Upper lobe of left lung (tissue), 6 donors: Measurements from ENCODE around the gene AOC1. TPM values are rescaled to one million over a fixed set of nuclear protein-coding genes. Genes with fewer than 3 reads are reported as not detected.

Experiments used
- ATAC-seq, 2 donors: fragments of 200-7000 bp; cut with Tn5 transposase; one replicate each; pipeline ENCODE4 v1.9.1; 2022; ENCODE audit warnings: mild to moderate bottlenecking in 2 of 2, moderate library complexity in 2 of 2; ENCODE audit not compliant: low FRiP score in 2 of 2
- DNase-seq, 2 donors: peaks; one replicate each; pipeline ENCODE4 v3.0.0-alpha.2; 2019 to 2020
- H3K27ac ChIP-seq, 4 donors: fragments of 200-600 bp; sonication (generic); one replicate each; pipeline ENCODE4 v1.5.1; 2016 to 2019
- H3K27me3 ChIP-seq, 4 donors: fragments of 200-600 bp; sonication (generic); one replicate each; pipeline ENCODE4 v1.5.1; 2017 to 2019
- H3K36me3 ChIP-seq, 4 donors: fragments of 200-600 bp; sonication (generic); one replicate each; pipeline ENCODE4 v1.5.1; 2016 to 2019
- H3K4me1 ChIP-seq, 4 donors: fragments of 200-600 bp; sonication (generic); one replicate each; pipeline ENCODE4 v1.5.1; 2018 to 2019
- H3K4me3 ChIP-seq, 4 donors: fragments of 200-600 bp; sonication (generic); one replicate each; pipeline ENCODE4 v1.5.1; 2017 to 2019; ENCODE audit warnings: mild to moderate bottlenecking in 2 of 4, moderate library complexity in 1 of 4
- H3K9me3 ChIP-seq, 4 donors: fragments of 200-600 bp; sonication (generic); one replicate each; pipeline ENCODE4 v1.5.1; 2018 to 2019
- EP300 ChIP-seq, 4 donors: sonication (generic); formaldehyde crosslinking; IDR thresholded peaks; one replicate each; pipeline ENCODE4 v1.5.1; 2017; ENCODE audit warnings: antibody characterized with exemption in 4 of 4, control low read depth in 2 of 4
- POLR2A ChIP-seq, 4 donors: fragments of 450-650 bp; IDR thresholded peaks; one replicate each; pipeline ENCODE4 v1.5.1; 2016 to 2017; ENCODE audit warnings: antibody characterized with exemption in 4 of 4, mild to moderate bottlenecking in 2 of 4
- POLR2AphosphoS5 ChIP-seq, 2 donors: sonication (generic); formaldehyde crosslinking; IDR thresholded peaks; one replicate each; pipeline ENCODE4 v1.5.1; 2017; ENCODE audit warnings: antibody characterized with exemption in 2 of 2
- WGBS, 2 donors: methylation state at CpG; one replicate each; pipeline ENCODE4 v1.1.5; 2017 to 2018; 5-methylcytosine and 5-hydroxymethylcytosine counted together
- total RNA-seq, 6 donors: library from RNA; depleted of rRNA in 4 of 6; stranded (reverse); fragments of >200 nt in 4 of 6; gene quantifications; one replicate each; pipeline versions ENCODE4 v1.1.0 to v1.2.1, GENCODE V29; 2016 to 2021
- TF ChIP-seq, protein P1 (sequence below), 6 experiments: fragments of 450-650 bp in 4 of 6; fragments of 200-600 bp in 2 of 6; sonication (generic) in 2 of 6; IDR thresholded peaks; one replicate each; pipeline ENCODE4 v1.5.1; 2016 to 2019; ENCODE audit warnings: antibody characterized with exemption in 6 of 6
- donor health status: DM: no; HTN: no; CAD: no; lungs with moderate emphysema.
- donor health status: DM: no; HTN: yes; CAD: no; lungs with severe emphysema.

The AOC1 gene
- total RNA-seq, 6 donors from 2014 or later = 0.31 to 0.88 TPM; not detected in 4

- TF ChIP-seq POLR2A (IDR thresholded peaks at IDR 0.05) (no peak), EP300 (IDR thresholded peaks at IDR 0.05) (no peak), POLR2AphosphoS5 (IDR thresholded peaks at IDR 0.05) (no peak)
- TF ChIP-seq, protein P1, sequence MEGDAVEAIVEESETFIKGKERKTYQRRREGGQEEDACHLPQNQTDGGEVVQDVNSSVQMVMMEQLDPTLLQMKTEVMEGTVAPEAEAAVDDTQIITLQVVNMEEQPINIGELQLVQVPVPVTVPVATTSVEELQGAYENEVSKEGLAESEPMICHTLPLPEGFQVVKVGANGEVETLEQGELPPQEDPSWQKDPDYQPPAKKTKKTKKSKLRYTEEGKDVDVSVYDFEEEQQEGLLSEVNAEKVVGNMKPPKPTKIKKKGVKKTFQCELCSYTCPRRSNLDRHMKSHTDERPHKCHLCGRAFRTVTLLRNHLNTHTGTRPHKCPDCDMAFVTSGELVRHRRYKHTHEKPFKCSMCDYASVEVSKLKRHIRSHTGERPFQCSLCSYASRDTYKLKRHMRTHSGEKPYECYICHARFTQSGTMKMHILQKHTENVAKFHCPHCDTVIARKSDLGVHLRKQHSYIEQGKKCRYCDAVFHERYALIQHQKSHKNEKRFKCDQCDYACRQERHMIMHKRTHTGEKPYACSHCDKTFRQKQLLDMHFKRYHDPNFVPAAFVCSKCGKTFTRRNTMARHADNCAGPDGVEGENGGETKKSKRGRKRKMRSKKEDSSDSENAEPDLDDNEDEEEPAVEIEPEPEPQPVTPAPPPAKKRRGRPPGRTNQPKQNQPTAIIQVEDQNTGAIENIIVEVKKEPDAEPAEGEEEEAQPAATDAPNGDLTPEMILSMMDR (IDR thresholded peaks at IDR 0.05) = no peak
- H3K36me3 ChIP-seq = no peaks in the 10 kb centered on the region
Observed at GRCh38 chr7:150848561-150849115, 3.7 kb upstream of the AOC1 start.

GRCh38 chr7:150849204-150849775, 3.0 kb upstream of the AOC1 start:
- no peak overlapping the region for H3K27ac ChIP-seq
- TF ChIP-seq EP300 (IDR thresholded peaks at IDR 0.05) = no peak
- TF ChIP-seq, protein P1 (IDR thresholded peaks at IDR 0.05) = no peak
- TF ChIP-seq POLR2A (IDR thresholded peaks at IDR 0.05) = no peak
- no peak for TF ChIP-seq POLR2AphosphoS5 (IDR thresholded peaks at IDR 0.05)
- H3K9me3 ChIP-seq = no peaks in the 10 kb centered on the region
- 79 to 87% methylated on average over 10 of the region's 10 CpGs for WGBS, 2 donors
- H3K27me3 ChIP-seq = no peaks in the 10 kb centered on the region
- no peaks in the 10 kb centered on the region for H3K4me1 ChIP-seq
- H3K36me3 ChIP-seq = no peaks in the 10 kb centered on the region
- DNase-seq (no peak), ATAC-seq (no peak)
- H3K4me3 ChIP-seq = no peak overlapping the region

More at GRCh38 chr7:150848561-150849115, 3.7 kb upstream of the AOC1 start:
- Histone ChIP-seq H3K9me3 (no peaks in the 10 kb centered on the region), H3K27ac (no peak overlapping the region), H3K4me1 (no peaks in the 10 kb centered on the region), H3K27me3 (no peaks in the 10 kb centered on the region), H3K4me3 (no peak overlapping the region)
- DNase-seq = no peak
- no peak for ATAC-seq
- 83 to 85% methylated on average over 3 of the region's 3 CpGs for WGBS, 2 donors

GRCh38 chr7:150850273-150850672, 2.0 kb upstream of the AOC1 start:
- no peak overlapping the region for H3K27ac ChIP-seq
- TF ChIP-seq POLR2A (IDR thresholded peaks at IDR 0.05) (no peak), POLR2AphosphoS5 (IDR thresholded peaks at IDR 0.05) (no peak), EP300 (IDR thresholded peaks at IDR 0.05) (no peak)
- TF ChIP-seq, protein P1 (IDR thresholded peaks at IDR 0.05) = no peak
- DNase-seq (no peak), ATAC-seq (no peak)
- 86 to 97% methylated on average over 5 of the region's 5 CpGs for WGBS, 2 donors
- H3K36me3 ChIP-seq = no peaks in the 10 kb centered on the region
- H3K4me3 ChIP-seq = no peak overlapping the region
- H3K27me3 ChIP-seq = no peaks in the 10 kb centered on the region
- H3K4me1 ChIP-seq = no peaks in the 10 kb centered on the region
- H3K9me3 ChIP-seq = no peaks in the 10 kb centered on the region

GRCh38 chr7:150851492-150852370, 586 bp upstream of the AOC1 start:
- TF ChIP-seq POLR2AphosphoS5 (IDR thresholded peaks at IDR 0.05) = no peak
- no peak for ATAC-seq
- no peaks in the 10 kb centered on the region for H3K27me3 ChIP-seq
- no peak overlapping the region for H3K27ac ChIP-seq
- H3K36me3 ChIP-seq = no peaks in the 10 kb centered on the region
- 68 to 75% methylated on average over 18 to 19 of the region's 19 CpGs for WGBS, 2 donors
- H3K4me3 ChIP-seq = no peak overlapping the region
- H3K9me3 ChIP-seq = no peaks in the 10 kb centered on the region
- H3K4me1 ChIP-seq = no peaks in the 10 kb centered on the region
- no peak for DNase-seq
